GM20000 (cell line): Measurements from ENCODE around the gene AFTPH.

Source experiments
- DNase-seq: peaks from one replicate; pipeline ENCODE4 v3.0.0; 2012; ENCODE audit warnings: low spot score
- TF ChIP-seq, protein P1 (sequence below): IDR thresholded peaks from 2 replicates; pipeline ENCODE4 v1.5.1; 2012; ENCODE audit warnings: mild to moderate bottlenecking, control low read depth; ENCODE audit errors: extremely low read depth, missing control alignments

The AFTPH gene

DNA sequence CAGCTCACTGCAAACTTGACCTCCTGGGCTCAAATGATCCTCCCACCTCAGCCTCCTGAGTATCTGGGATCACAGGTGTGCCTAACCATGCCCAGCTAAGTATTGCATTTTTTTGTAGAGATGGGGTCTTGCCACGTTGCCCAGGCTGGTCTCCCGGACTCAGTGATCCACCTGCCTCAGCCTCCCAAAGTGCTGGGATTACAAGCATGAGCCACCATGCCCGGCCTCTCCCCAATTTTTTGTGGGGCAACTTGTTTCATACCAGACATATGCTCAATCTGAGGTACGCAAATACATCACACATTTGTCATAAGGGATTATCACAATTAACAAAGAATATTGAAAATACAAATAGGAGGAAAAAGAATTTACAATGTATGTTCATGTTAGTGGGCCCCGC is 42.5 kb upstream of the AFTPH start:
- TF ChIP-seq, protein P1, sequence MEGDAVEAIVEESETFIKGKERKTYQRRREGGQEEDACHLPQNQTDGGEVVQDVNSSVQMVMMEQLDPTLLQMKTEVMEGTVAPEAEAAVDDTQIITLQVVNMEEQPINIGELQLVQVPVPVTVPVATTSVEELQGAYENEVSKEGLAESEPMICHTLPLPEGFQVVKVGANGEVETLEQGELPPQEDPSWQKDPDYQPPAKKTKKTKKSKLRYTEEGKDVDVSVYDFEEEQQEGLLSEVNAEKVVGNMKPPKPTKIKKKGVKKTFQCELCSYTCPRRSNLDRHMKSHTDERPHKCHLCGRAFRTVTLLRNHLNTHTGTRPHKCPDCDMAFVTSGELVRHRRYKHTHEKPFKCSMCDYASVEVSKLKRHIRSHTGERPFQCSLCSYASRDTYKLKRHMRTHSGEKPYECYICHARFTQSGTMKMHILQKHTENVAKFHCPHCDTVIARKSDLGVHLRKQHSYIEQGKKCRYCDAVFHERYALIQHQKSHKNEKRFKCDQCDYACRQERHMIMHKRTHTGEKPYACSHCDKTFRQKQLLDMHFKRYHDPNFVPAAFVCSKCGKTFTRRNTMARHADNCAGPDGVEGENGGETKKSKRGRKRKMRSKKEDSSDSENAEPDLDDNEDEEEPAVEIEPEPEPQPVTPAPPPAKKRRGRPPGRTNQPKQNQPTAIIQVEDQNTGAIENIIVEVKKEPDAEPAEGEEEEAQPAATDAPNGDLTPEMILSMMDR: no peak
- DNase-seq: no peak

DNA sequence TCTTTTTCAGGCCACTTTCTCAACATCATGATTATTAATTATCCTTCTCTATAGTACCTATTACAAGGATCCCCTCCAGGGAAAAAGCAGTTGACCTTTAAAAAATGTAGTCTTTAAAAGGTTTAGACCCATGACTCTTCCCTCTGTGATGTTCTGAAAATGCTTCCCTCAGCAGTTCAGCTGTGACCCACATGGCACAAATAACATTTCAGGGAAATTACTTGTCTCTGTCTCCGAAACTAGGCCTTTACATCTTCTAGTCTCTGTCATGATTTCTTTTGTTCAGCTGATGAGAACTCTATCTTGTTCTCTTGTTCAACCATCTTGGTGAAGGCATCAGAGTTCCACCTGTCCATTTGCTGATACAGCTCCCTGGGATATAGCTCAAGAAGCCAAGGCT is 41.9 kb upstream of the AFTPH start:
- TF ChIP-seq, protein P1: no peak
- no peak for DNase-seq

DNA sequence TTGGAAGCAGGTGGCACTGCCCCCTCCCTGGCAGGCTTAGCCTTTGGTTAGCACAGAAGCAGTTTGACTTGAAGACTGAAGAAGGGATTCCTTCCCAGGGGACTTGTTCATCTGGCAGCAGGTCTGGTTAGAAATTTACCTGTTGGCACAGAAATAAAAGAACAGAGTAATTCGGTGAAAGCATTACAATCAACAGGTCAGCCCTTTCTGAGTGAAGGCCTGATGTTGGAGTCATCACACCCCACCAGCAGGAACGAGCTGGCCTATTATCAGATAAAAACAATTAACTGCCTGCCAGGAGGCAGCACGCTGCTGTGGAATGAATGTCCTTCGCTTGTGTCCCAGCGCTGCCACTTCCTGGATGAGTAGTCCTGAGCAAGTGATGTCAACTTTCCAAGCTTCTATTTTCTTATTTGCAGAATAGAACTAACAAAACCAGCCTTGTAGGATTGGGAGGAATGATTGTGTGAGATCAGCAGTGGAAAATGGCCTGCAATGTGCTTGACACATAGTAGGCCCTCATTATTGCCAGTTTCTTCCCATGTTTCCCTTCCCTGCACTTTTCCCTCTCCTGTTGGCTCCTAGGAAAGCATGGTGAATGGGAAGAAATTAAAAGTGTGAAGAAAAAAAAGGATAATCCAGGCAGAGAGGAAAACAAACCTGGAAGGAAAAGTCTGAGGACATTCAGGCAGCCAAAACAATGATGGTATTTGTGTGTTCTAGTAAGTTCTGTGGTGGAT is 41.2 kb upstream of the AFTPH start:
- no peak for DNase-seq

DNA sequence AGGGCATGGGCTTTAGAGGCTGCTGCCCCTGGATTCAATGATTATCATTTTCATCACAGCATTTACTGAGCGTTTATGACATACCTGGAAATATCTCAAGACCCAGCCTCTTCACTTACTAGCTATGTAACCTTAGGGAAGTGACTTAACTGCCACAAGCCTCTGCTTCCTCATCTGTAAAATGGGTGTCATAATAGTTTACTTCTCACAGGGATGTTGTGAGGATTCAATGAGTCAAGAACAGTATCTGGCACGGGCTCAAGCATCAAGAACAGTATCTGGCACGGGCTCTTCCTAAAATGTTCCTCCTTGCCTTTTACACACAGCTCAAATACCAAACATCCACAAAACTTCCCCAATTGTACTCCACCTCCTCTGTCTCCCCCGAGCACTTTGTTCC is 38.8 kb upstream of the AFTPH start:
- TF ChIP-seq, protein P1: no peak
- DNase-seq: no peak

More for the DNA sequence above, 41.2 kb upstream of the AFTPH start:
- TF ChIP-seq, protein P1: no peak

DNA sequence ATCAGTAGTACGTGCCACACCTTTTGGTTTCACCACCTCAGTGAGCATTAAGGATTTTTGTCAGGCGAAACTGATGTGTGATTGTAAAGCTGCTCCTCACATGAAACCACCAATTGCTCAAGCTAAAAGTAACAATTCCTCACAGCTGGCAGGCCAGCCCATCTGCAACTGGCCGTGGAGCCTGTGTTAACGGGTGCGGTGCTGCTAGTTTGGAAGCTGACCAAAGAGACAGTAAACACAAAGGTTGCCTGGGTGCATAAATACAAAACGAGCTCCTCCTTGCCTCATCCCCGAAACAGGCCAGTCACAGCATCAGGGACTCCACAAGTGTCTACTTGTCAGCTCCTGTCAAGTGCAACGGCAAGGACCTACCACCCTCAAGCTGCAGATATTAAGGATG is 38.2 kb upstream of the AFTPH start:
- DNase-seq: no peak

DNA sequence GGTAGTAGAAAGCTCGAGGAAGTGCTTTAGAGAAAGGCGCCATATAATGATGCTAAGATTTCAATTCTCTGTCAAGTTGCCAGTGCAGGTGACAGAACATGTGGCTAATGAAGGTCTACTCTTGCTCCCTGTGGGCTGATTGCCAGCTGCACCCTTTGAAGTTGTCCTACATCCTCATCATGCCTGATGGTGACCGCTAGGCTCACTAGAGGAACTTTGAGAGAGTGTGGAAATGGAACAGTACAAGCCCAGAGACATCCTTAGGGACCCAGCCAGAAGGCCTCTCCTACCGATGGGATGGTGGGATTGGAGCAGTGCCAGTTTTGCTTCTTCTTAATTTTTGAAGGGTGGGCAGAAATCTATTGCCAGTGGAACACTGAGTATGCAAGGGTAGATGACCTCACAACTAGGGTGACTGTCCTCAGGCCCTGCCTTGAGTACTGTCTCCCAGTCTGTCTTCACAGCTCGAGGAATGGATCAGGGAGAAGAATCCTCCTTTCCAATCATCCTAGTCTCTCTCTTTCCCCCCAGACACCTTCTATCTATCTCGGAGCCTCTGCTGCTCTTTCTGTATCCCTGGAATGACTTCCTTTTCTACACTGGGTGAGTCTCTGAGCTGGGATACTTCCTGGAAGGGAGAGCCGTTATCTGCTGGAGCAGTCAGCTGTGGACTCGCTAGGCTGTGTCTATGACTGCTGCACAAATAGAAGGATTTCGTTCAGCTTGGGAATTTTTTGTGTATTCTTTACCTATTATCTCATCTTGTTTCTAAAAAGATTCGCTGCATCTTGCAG is 36.7 kb upstream of the AFTPH start:
- no peak for DNase-seq
- TF ChIP-seq, protein P1: no peak

More for the DNA sequence above, 38.2 kb upstream of the AFTPH start:
- TF ChIP-seq, protein P1: no peak
